Endothelial cell of umbilical vein (primary cell): ENCODE results near the gene ISX. TPM values are rescaled to one million over a fixed set of nuclear protein-coding genes. Genes with fewer than 3 reads are reported as not detected.

Source experiments
- BruUV-seq: library from RNA; stranded (reverse); fragments of 400-500 nt; replicated peaks from 2 replicates; lab custom pipeline; 2021; lab: Mats Ljungman, UMichigan
- CTCF ChIA-PET: fragments of 300-600, 350-600 bp; sonication (Branson Sonifier 250); formaldehyde crosslinking; loops from one replicate; lab custom pipeline; 2021; ENCODE audit warnings: antibody characterized with exemption, inconsistent platforms; lab: Charles Lee
- POLR2A ChIA-PET: fragments of 300-600, 350-600 bp; sonication (Branson Sonifier 250); formaldehyde crosslinking; loops from one replicate; lab custom pipeline; 2021; ENCODE audit warnings: antibody characterized with exemption, inconsistent platforms; lab: Charles Lee
- DNase-seq: peaks from one replicate; pipeline ENCODE4 v3.0.0-alpha.2; 2011; ENCODE audit warnings: low read depth, low spot score
- FAIRE-seq: peaks from 2 replicates; lab custom pipeline; 2011; peaks lifted over from hg19 to GRCh38; lab: Jason Lieb, UNC
- H2AFZ ChIP-seq: 2 replicates; pipeline ENCODE4 v1.6.0; 2012; ENCODE audit warnings: low read depth, low read length, control low read depth, inconsistent platforms
- H3K27ac ChIP-seq: 2 replicates; pipeline ENCODE4 v1.5.1; 2011; ENCODE audit warnings: low read depth, mild to moderate bottlenecking, control low read depth, low read length, moderate library complexity; ENCODE audit not compliant: insufficient read depth
- H3K27me3 ChIP-seq, 2 experiments: 2 replicates each; pipeline versions ENCODE4 v1.6.0 to v1.6.1; 2011; ENCODE audit warnings: low read length in 2 of 2, mixed read lengths in 1 of 2; ENCODE audit not compliant: control insufficient read depth in 2 of 2, insufficient read depth in 2 of 2
- H3K36me3 ChIP-seq, 2 experiments: 2 replicates in 1 of 2; 3 replicates in 1 of 2; pipeline ENCODE4 v1.5.1; 2011; ENCODE audit warnings: low read length in 2 of 2, mild to moderate bottlenecking in 1 of 2, moderate library complexity in 1 of 2; ENCODE audit not compliant: control insufficient read depth in 2 of 2, insufficient read depth in 2 of 2; ENCODE audit errors: extremely low read depth in 1 of 2
- H3K4me1 ChIP-seq: 3 replicates; pipeline ENCODE4 v1.5.1; 2011; ENCODE audit warnings: mild to moderate bottlenecking, low read length; ENCODE audit not compliant: control insufficient read depth, insufficient read depth; ENCODE audit errors: extremely low read depth
- H3K4me2 ChIP-seq: 2 replicates; pipeline ENCODE4 v1.6.1; 2011; ENCODE audit warnings: low read length, control low read depth, mixed read lengths; ENCODE audit not compliant: insufficient read depth
- H3K4me3 ChIP-seq, 3 experiments: fragments of 200-600 bp in 1 of 3; sonication (generic), shearing (Covaris generic) in 1 of 3; replicated peaks in 1 of 3; 2 replicates each; pipeline ENCODE4 v1.5.1; 2011 to 2016; ENCODE audit warnings: control low read depth in 3 of 3, low read length in 3 of 3, mild to moderate bottlenecking in 2 of 3, inconsistent platforms in 1 of 3, low read depth in 1 of 3, moderate library complexity in 1 of 3; ENCODE audit not compliant: insufficient read depth in 1 of 3
- H3K79me2 ChIP-seq: 2 replicates; pipeline ENCODE4 v1.6.0; 2012; ENCODE audit warnings: low read length, inconsistent platforms; ENCODE audit not compliant: control insufficient read depth, insufficient read depth
- H3K9ac ChIP-seq: replicated peaks from 2 replicates; pipeline ENCODE3; 2011; ENCODE audit warnings: low read length, control low read depth; ENCODE audit not compliant: insufficient read depth; ENCODE audit errors: extremely low read depth
- H3K9me1 ChIP-seq: replicated peaks from 3 replicates; pipeline ENCODE4 v1.6.0; 2011; ENCODE audit warnings: mild to moderate bottlenecking, low read length; ENCODE audit not compliant: control insufficient read depth, insufficient read depth; ENCODE audit errors: extremely low read depth
- H3K9me3 ChIP-seq: replicated peaks from 2 replicates; pipeline ENCODE4 v1.5.1; 2012; ENCODE audit warnings: low read length, inconsistent platforms; ENCODE audit not compliant: control insufficient read depth, insufficient read depth
- H4K20me1 ChIP-seq: replicated peaks from 2 replicates; pipeline ENCODE3; 2011; ENCODE audit warnings: mild to moderate bottlenecking, low read length; ENCODE audit not compliant: control insufficient read depth, insufficient read depth; ENCODE audit errors: extremely low read depth
- CTCF ChIP-seq, 2 donors: IDR thresholded peaks; 1 replicate in 1 of 2; 2 replicates in 1 of 2; pipeline ENCODE4 v1.5.1; 2011; ENCODE audit warnings: low read length in 2 of 2, mild to moderate bottlenecking in 2 of 2, moderate library complexity in 2 of 2, control low read depth in 1 of 2, inconsistent platforms in 1 of 2, low read depth in 1 of 2; ENCODE audit not compliant: insufficient read depth in 1 of 2; ENCODE audit errors: extremely low read depth in 1 of 2
- EZH2 ChIP-seq: IDR thresholded peaks from 2 replicates; pipeline ENCODE4 v1.6.1; 2012; ENCODE audit warnings: borderline replicate concordance, low read depth, mild to moderate bottlenecking, moderate library complexity, low read length, inconsistent platforms; ENCODE audit not compliant: severe bottlenecking
- FOS ChIP-seq: IDR thresholded peaks from 2 replicates; pipeline ENCODE4 v1.6.1; 2011; ENCODE audit warnings: mild to moderate bottlenecking, low read length, moderate library complexity, borderline replicate concordance; ENCODE audit not compliant: insufficient read depth
- GATA2 ChIP-seq: IDR thresholded peaks from 2 replicates; pipeline ENCODE4 v1.7.0; 2011; ENCODE audit warnings: low read depth, mild to moderate bottlenecking, moderate library complexity, mixed read lengths, low read length; ENCODE audit not compliant: insufficient read length, insufficient read depth
- POLR2A ChIP-seq: IDR thresholded peaks from 2 replicates; pipeline ENCODE4 v1.6.1; 2012; ENCODE audit warnings: low read depth, mild to moderate bottlenecking, control low read depth, low read length
- dilution Hi-C: fragments of 300-500 bp; cut with MboI; formaldehyde crosslinking; loops from one replicate; pipeline ENCODE4 v1.15.0; 2019; ENCODE audit warnings: low sequenced_read_pairs; ENCODE audit not compliant: extremely low pct_ligation_motif_present
- intact Hi-C: fragments of 100-400 bp; cut with micrococcal nuclease; formaldehyde crosslinking; loops from one replicate; pipeline ENCODE4 v1.10.0; 2022
- polyA plus RNA-seq, 4 experiments: library from polyadenylated mRNA; depleted of rRNA in 3 of 4; stranded (reverse) in 3 of 4; unstranded in 1 of 4; fragments of >200 nt; gene quantifications; 2 replicates each; pipeline versions ENCODE4 v1.2.1 to v1.2.3, GENCODE V29; 2011 to 2012; ENCODE audit warnings: missing spikeins in 1 of 4
- total RNA-seq: library from RNA; stranded (reverse); gene quantifications from 2 replicates; pipeline ENCODE4 v1.2.3, GENCODE V29; 2021

Gene ISX
- total and polyA plus RNA-seq, 2 donors (not counting 3 experiments of a cell fraction or from before 2014, with no cell fraction given): not detected

GRCh38 chr22:35022291-35022690, 43.7 kb upstream of the ISX start:
- FAIRE-seq (no peak), DNase-seq (no peak)
- no peak overlapping the region for H3K27ac ChIP-seq
- H3K79me2 ChIP-seq: no peaks in the 10 kb centered on the region
- H3K4me3 ChIP-seq: no peak overlapping the region
- dilution Hi-C loops (no loop called here), intact Hi-C loops (loop anchor here (5.0 kb wide), 2 partner anchors 1505 to 1720 kb away; no protein-coding TSS in a partner anchor)
- H3K9me1 ChIP-seq: no peaks in the 10 kb centered on the region
- no peaks in the 10 kb centered on the region for H3K27me3 ChIP-seq
- H3K4me2 ChIP-seq: no peak overlapping the region
- ChIA-PET POLR2A (no interaction called here), CTCF (no interaction called here)
- H3K36me3 ChIP-seq: no peaks in the 10 kb centered on the region
- no peaks in the 10 kb centered on the region for H4K20me1 ChIP-seq
- no peak overlapping the region for H3K9ac ChIP-seq
- TF ChIP-seq CTCF (IDR thresholded peaks at IDR 0.05; ENCODE audit: extremely low read depth in 1 of 2, insufficient read depth in 1 of 2, low read depth in 1 of 2, low read length in 2 of 2) (no peak), POLR2A (no peak), EZH2 (no peak), GATA2 (no peak), FOS (no peak)
- no peak overlapping the region for H2AFZ ChIP-seq
- no peaks in the 10 kb centered on the region for H3K4me1 ChIP-seq
- H3K9me3 ChIP-seq: no peaks in the 10 kb centered on the region
- no TSS peak for BruUV-seq
